ENCODE measurements around the gene RUFY1. TPM values are rescaled to one million over a fixed set of nuclear protein-coding genes. Genes with fewer than 3 reads are reported as not detected.
"Not testable (repeated sequence)": the region's sequence is repeated elsewhere in the genome, so short reads cannot be mapped to it uniquely, and the experiment has no call there.

Gene RUFY1
- polyA plus RNA-seq (21.4 to 25.2 TPM (median 21.9 TPM) in 3 replicates), polyA minus RNA-seq (15.7 to 21.4 TPM (median 17.0 TPM) in 3 replicates)
- 73.5 TPM for polyA plus RNA-seq (2011; ENCODE audit: low read depth)
- 21.0 and 22.1 TPM in 2 replicates for polyA plus RNA-seq (2011; cell fraction: cytosol; rRNA removed)
- 29.8 and 31.0 TPM in 2 replicates for polyA plus RNA-seq (2011; cell fraction: nucleus; rRNA removed)
- polyA plus RNA-seq (2012; ENCODE audit: low replicate concordance): 23.4 and 25.0 TPM in 2 replicates
- 20.9 TPM for polyA minus RNA-seq (2011; cell fraction: cytosol; rRNA and poly(A)+ RNA removed)
- 20.5 and 21.5 TPM in 2 replicates for polyA minus RNA-seq (2011; cell fraction: nucleus; rRNA and poly(A)+ RNA removed)

GRCh38 chr5:179550511-179551342 lies at the start of gene RUFY1:
TSS of gene RUFY1 (plus strand) at chr5:179550554. CDS start at chr5:179550570, 16 bp downstream.
- Histone ChIP-seq H2AFZ (ENCODE audit: control insufficient read depth, low read length) (peak within 1 kb of the TSS; percentile 92), H3K4me2 (ENCODE audit: control insufficient read depth, extremely low read depth, insufficient read depth, low read depth, low read length) (peak within 1 kb of the TSS; percentile 89), H3K27me3 (ENCODE audit: control insufficient read depth, extremely low read depth, insufficient read depth, low read length) (no peaks in the 10 kb centered on the region), H3K4me1 (ENCODE audit: control insufficient read depth, extremely low read depth, insufficient read depth, low read length) (peaks cover 17% of the 10 kb centered on the region), H3K27ac (ENCODE audit: control insufficient read depth, insufficient read depth, low read length) (peak within 1 kb of the TSS; percentile 82), H4K20me1 (ENCODE audit: control insufficient read depth, extremely low read depth, insufficient read depth, low read length) (no peaks in the 10 kb centered on the region), H3K9ac (ENCODE audit: control insufficient read depth, extremely low read depth, insufficient read depth, low read length) (peak within 1 kb of the TSS; percentile 86), H3K9me3 (ENCODE audit: control insufficient read depth, low read depth, low read length) (no peaks in the 10 kb centered on the region), H3K36me3 (ENCODE audit: control insufficient read depth in 2 of 2, extremely low read depth in 1 of 2, insufficient read depth in 2 of 2, low read length in 2 of 2) (no peaks in the 10 kb centered on the region), H3K9me1 (ENCODE audit: control insufficient read depth, extremely low read depth, insufficient read depth, low read length) (no peaks in the 10 kb centered on the region), H3K4me3 (ENCODE audit: control insufficient read depth in 2 of 3, extremely low read depth in 1 of 3, insufficient read depth in 2 of 3, low read depth in 1 of 3, low read length in 3 of 3) (peak within 1 kb of the TSS; percentile 66 to 96 (median 92)), H3K79me2 (ENCODE audit: control insufficient read depth, insufficient read depth, low read length) (peaks cover 36% of the 10 kb centered on the region)
- dilution Hi-C loops (cut with MboI; ENCODE audit: extremely low pct_ligation_motif_present, low sequenced_read_pairs): no loop called here
- FAIRE-seq: no peak
- TF ChIP-seq CTCF (optimal IDR thresholded peaks at IDR 0.05 in 1 of 3, IDR thresholded peaks at IDR 0.05 in 1 of 3, conservative IDR thresholded peaks at IDR 0.05 in 1 of 3; ENCODE audit: extremely low read depth in 1 of 3, insufficient read depth in 2 of 3, low read length in 3 of 3) (no peak), EZH2 (IDR thresholded peaks at IDR 0.05; ENCODE audit: low read length) (no peak)
- no peak for DNase-seq (ENCODE audit: low read depth, low spot score)

- DNase-seq (ENCODE audit: low read depth, low spot score); H3K9ac ChIP-seq (ENCODE audit: control insufficient read depth, extremely low read depth, insufficient read depth, low read length); H3K27ac ChIP-seq (ENCODE audit: control insufficient read depth, insufficient read depth, low read length); H3K27me3 ChIP-seq (ENCODE audit: control insufficient read depth, extremely low read depth, insufficient read depth, low read length); H3K4me1 ChIP-seq (ENCODE audit: control insufficient read depth, extremely low read depth, insufficient read depth, low read length); H3K36me3 ChIP-seq (ENCODE audit: control insufficient read depth in 2 of 2, extremely low read depth in 1 of 2, insufficient read depth in 2 of 2, low read length in 2 of 2); dilution Hi-C loops (cut with MboI; ENCODE audit: extremely low pct_ligation_motif_present, low sequenced_read_pairs); H3K4me3 ChIP-seq (ENCODE audit: control insufficient read depth in 2 of 3, extremely low read depth in 1 of 3, insufficient read depth in 2 of 3, low read depth in 1 of 3, low read length in 3 of 3); H3K9me3 ChIP-seq (ENCODE audit: control insufficient read depth, low read depth, low read length); H4K20me1 ChIP-seq (ENCODE audit: control insufficient read depth, extremely low read depth, insufficient read depth, low read length); H2AFZ ChIP-seq (ENCODE audit: control insufficient read depth, low read length); H3K9me1 ChIP-seq (ENCODE audit: control insufficient read depth, extremely low read depth, insufficient read depth, low read length); H3K4me2 ChIP-seq (ENCODE audit: control insufficient read depth, extremely low read depth, insufficient read depth, low read depth, low read length); H3K79me2 ChIP-seq (ENCODE audit: control insufficient read depth, insufficient read depth, low read length); FAIRE-seq: not testable (repeated sequence)
These were observed 48.4 kb upstream of the RUFY1 start for GRCh38 chr5:179501997-179502396.

GRCh38 chr5:179502420-179502819 lies 47.9 kb upstream of the RUFY1 start:
- H3K9ac ChIP-seq (ENCODE audit: control insufficient read depth, extremely low read depth, insufficient read depth, low read length); H3K36me3 ChIP-seq (ENCODE audit: control insufficient read depth in 2 of 2, extremely low read depth in 1 of 2, insufficient read depth in 2 of 2, low read length in 2 of 2); FAIRE-seq; H3K4me1 ChIP-seq (ENCODE audit: control insufficient read depth, extremely low read depth, insufficient read depth, low read length); H3K4me2 ChIP-seq (ENCODE audit: control insufficient read depth, extremely low read depth, insufficient read depth, low read depth, low read length); H3K79me2 ChIP-seq (ENCODE audit: control insufficient read depth, insufficient read depth, low read length); H3K9me1 ChIP-seq (ENCODE audit: control insufficient read depth, extremely low read depth, insufficient read depth, low read length); H3K27me3 ChIP-seq (ENCODE audit: control insufficient read depth, extremely low read depth, insufficient read depth, low read length); dilution Hi-C loops (cut with MboI; ENCODE audit: extremely low pct_ligation_motif_present, low sequenced_read_pairs); H3K4me3 ChIP-seq (ENCODE audit: control insufficient read depth in 2 of 3, extremely low read depth in 1 of 3, insufficient read depth in 2 of 3, low read depth in 1 of 3, low read length in 3 of 3); DNase-seq (ENCODE audit: low read depth, low spot score); H2AFZ ChIP-seq (ENCODE audit: control insufficient read depth, low read length); H3K27ac ChIP-seq (ENCODE audit: control insufficient read depth, insufficient read depth, low read length); H4K20me1 ChIP-seq (ENCODE audit: control insufficient read depth, extremely low read depth, insufficient read depth, low read length); H3K9me3 ChIP-seq (ENCODE audit: control insufficient read depth, low read depth, low read length): not testable (repeated sequence)
